Stimulated activated CD4-positive, alpha-beta T cell treated with anti-CD3 and anti-CD28 coated beads, Interleukin-2, amount 100 ng/mL, for 4 hours (primary cell): ENCODE measurements around the gene XPNPEP2.
A peak's percentile ranks its signal among the peaks of the same experiment; 100 is the strongest.

Experiments used
- DNase-seq: peaks from one replicate; pipeline ENCODE4 v3.0.0-alpha.2; 2020; ENCODE audit warnings: low read depth

The XPNPEP2 gene

DNA sequence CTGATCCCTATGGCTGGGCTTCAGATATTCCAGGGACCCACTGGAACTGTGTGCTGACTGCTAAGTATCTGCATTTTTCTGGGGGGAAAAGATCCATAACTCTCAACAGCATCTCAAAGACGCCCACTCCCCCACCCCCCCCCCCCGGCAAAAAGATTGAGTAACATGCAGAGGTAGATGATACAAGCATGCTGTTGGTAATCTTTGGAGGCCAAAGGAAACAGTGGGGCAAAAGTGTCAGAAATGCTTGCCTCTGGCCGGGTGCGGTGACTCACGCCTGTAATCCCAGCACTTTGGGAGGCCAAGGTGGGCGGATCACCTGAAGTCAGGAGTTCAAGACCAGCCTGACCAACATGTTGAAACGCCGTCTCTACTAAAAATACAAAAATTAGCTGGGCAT, 12.2 kb downstream of the XPNPEP2 start:
- no peak for DNase-seq

DNA sequence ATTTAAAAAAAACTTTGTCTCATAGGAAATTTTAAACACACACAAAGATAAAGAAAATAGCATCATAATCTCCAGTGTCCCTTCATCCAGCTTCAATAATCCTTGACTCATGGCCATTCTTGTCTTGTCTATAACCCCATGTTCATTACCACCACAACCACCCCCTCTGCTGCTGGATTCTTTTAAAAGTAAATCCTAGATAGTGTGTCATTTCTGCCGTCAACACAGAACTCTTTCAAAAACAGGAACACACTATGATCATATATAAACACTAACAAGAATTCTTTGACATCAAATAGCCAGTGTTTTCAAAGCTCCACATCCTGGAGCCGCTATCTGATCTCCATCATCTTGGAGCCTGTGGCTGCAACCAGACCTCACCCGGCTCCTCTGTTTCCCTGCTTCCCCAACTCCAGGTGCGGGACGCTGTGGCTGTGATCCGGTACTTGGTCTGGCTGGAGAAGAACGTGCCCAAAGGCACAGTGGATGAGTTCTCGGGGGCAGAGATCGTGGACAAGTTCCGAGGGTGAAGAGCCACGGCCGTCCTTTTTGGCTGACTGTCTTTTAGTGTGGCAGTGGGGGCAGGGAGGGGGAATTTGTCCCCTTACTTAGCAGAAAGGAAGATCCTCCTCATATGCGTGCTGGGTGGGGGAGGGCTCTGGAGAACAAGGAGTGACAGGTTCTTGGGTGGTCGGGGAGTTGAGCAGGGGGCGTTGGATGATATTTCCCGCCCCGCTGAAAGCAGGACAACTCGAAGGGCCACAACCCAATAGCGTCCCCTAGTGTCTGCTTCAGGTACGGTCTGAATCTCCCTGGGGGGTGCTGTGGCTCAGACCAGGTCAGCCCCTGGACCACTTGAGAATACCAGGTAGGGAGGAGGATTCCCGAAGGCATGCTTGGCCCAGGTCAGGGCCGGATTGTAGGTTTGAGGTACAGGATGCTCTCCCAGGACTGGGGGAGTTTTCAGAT, 15.6 kb downstream of the XPNPEP2 start:
- no peak for DNase-seq

DNA sequence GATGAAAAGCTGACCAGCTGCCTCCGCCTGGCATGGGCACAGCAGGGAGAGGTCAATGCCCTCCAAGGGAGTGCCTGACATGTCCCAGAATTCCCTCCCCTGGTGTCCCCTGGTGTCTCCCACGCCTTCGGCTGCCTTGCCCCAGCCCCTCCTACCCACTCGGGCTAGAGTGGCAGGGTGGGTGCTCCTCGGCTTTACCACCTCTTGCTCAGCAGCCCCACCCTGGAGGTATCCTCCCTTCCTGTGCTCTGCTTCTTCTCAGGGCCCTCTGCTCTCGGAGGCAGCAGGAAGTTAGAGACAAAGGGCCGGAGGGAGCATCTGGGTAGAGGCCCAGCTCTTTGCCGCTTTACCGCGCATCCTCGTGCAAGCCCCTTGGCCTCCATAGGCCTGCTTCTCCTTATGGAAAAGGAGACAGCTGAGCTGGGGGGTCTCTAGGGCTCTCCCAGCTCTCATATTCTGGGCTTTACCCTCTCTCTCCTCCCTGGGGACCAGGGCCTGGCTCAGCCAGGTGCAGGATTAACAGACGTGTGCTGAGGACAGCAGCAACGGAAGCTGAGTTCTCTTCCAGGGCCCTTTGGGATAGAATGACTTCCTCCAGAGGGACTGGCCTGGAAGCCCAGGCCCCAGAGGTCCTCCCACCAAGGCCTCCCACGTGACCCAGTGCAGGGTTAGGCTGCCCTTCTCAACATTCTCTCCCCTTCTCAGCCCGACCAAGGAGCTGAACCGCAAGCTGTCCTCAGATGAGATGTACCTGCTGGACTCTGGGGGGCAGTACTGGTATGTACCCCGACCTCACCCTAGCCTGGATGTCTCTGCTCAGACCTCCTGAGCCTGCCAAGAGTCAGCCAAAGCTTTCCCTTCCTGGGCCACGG, 17.2 kb downstream of the XPNPEP2 start:
- DNase-seq, result no peak

DNA sequence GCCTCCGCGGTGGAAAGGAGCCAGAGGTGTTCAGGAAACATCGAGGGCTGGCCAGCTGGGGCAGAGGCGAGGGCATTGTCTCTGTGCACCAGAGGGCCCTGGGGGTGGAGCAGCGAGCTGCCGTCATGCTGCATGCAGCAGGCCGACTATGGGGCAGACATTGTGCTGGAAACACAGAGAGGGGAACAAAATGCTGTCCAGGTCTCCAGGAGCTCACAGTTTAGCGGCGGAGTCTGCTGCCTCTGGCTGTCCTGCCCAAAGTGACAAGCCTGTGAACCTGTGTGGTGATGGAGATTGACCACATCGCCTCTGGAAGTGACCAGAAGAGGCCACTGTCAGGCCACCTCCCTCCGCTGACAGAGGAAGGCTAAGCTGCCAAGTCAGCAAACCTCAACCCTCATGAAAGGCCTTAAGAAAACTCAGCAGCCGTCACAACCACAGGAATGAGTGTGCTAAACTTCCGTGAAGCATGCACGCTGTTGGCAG, 20.8 kb downstream of the XPNPEP2 start:
- DNase-seq, result peak; percentile 33

DNA sequence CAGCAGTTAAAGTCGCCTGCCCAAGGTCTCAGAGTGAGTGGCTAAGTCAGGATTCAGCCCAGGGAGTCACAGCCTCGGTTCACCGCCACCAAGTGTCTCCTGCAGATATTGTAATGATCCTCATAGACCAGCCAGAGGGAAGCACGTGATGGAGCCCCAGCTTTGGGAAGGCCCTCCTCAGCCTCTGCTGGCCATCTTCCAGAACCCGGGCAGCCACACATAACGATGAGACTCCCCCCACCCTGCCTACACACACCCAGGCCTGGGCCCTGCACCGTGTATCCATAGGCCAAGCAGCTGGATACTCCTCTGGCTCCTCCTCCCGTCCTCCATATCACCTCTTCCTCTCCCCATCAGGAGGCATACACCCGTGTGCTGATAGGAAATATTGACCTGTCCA, 21.4 kb downstream of the XPNPEP2 start:
- no peak for DNase-seq

DNA sequence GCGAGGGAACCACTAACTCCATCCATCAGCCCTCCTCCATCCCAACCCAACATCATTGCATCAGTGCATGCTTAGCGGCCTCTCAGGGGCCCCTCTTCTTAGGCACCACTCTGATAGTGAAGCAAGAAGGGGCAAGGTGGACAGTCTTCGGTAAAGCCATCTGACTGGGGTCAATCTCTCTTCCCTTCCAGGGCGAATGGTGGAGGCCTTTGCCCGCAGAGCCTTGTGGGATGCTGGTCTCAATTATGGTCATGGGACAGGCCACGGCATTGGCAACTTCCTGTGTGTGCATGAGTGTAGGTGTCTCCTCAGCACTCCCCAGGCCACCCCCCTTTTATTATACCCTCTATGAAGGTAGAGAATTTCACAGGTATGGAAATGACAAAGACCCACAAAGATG, 22.2 kb downstream of the XPNPEP2 start:
- DNase-seq, result no peak

DNA sequence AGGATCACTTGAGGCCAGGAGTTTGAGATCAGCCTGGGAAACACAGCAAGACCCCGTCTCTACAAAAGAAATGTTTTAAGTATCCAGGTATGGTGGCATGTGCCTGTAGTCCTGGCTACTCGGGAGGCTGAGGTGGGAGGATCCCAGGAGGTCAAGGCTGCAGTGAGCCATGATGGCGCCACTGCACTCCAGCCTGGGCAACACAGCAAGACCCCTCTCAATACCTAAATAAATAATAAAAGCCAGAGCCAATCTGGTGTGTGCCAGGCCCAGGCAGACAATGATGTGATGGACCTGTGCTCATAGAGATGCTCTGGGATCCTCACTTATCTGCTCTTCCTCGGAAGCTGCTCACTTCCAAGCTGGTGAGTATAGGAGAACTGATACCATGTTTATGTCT, 22.8 kb downstream of the XPNPEP2 start:
- no peak for DNase-seq

DNA sequence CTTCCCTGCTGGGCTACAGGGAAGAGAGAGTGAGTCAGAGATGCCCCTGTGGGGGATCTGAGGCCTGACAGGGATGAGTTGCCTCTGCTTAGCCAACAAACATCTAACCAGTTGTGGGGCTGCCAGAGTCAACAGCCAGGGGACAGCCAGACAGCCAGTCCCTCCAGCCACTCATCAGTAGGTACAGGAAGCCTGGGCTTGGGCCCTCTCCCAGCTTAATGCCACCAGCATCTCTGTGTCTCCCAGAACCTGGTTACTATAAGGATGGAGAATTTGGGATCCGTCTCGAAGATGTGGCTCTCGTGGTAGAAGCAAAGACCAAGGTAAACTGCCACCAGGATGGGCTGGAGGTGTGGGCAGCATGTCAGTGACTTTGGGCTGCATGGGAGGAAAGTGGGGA, 23.7 kb downstream of the XPNPEP2 start:
- no peak for DNase-seq

DNA sequence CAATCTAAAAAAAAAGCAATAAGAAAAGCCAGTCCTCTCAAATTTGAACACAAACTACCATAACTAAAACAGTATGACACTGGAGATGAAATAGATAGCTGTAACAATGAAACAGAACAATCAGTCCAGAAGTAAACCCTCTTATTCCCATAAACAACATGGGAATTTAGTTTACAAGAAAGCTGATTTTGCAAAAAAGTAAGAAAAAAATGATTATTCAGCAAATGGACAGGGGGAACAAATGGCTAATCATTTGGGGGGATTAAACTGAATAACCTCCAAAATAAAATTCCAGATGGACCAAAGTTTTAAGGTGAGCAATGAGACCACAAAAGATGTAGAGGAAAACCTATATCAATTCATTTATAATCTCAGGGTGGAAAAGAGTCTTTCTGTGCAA, 24.9 kb downstream of the XPNPEP2 start:
- DNase-seq, result no peak

DNA sequence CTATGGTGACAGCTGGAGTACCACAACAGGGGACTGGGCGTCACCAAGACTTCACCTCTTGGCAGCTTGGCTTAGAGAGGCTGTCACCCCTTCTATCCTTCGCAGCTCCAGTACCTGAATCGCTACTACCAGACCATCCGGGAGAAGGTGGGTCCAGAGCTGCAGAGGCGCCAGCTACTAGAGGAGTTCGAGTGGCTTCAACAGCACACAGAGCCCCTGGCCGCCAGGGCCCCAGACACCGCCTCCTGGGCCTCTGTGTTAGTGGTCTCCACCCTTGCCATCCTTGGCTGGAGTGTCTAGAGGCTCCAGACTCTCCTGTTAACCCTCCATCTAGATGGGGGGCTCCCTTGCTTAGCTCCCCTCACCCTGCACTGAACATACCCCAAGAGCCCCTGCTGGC, 29.4 kb downstream of the XPNPEP2 start:
- no peak for DNase-seq

DNA sequence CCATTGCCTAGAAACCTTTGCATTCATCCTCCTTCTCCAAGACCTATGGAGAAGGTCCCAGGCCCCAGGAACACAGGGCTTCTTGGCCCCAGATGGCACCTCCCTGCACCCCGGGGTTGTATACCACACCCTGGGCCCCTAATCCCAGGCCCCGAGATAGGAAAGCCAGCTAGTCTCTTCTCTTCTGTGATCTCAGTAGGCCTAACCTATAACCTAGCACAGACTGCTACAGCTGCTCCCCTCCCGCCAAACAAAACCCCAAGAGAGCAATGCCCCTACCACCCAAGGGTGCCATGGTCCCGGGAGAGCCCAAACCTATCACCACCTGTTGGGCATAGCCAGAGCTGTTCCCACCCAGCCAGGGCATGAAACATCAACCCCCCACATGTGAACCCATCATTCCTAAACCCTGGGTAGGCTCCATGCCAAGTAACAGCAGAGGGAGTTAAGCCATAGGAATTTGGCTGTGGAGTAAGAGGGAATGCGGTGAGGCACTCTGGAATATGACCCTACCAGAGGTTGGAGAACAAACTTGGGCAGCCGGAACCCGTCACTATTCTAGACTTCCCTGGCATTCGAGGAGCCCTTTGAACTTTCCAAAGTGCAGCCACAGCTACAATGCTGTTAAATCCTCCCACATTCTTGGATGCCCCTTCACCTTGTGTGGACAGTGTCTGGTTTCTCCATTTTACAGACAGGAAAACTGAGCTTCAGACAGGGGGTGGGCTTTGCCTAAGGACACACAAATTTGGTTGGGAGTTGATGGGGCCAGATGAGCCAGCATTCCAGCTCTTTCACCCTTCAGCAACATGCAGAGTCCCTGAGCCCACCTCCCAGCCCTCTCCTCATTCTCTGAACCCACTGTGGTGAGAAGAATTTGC, 30.0 kb downstream of the XPNPEP2 start:
- no peak for DNase-seq

DNA sequence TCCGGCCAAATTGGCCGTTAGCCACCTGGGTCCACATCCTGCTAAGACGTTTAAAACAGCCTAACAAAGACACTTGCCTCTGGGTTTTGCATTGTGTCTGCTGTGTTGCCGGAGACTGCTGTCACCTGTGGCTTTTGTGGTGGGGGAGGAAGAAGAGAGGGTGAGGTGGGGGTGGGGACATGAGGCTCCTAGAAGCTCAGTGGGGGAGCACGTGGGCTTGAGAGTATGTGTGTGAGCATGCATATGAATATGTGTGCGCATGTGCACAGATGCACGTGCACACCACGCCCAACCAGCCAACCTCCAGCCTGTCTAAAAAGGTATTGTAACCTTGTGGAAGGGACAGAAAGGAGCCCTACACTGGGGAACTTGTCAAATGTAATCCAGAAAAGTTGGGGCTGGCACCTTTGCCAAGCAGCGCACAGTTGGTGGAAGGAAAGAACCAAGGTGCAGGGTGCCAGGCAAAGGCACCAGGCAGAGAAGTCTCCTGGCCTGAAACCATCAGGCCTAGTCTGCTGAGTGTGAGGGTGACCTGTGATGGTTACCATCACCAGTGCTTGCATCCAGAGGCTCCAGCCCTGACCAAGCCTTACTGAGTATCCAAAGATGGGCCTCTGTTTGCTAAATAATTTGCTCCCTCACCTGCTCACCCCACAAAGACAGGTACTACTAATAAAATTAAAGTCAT, 30.8 kb downstream of the XPNPEP2 start:
- DNase-seq, result peak; percentile 71

DNA sequence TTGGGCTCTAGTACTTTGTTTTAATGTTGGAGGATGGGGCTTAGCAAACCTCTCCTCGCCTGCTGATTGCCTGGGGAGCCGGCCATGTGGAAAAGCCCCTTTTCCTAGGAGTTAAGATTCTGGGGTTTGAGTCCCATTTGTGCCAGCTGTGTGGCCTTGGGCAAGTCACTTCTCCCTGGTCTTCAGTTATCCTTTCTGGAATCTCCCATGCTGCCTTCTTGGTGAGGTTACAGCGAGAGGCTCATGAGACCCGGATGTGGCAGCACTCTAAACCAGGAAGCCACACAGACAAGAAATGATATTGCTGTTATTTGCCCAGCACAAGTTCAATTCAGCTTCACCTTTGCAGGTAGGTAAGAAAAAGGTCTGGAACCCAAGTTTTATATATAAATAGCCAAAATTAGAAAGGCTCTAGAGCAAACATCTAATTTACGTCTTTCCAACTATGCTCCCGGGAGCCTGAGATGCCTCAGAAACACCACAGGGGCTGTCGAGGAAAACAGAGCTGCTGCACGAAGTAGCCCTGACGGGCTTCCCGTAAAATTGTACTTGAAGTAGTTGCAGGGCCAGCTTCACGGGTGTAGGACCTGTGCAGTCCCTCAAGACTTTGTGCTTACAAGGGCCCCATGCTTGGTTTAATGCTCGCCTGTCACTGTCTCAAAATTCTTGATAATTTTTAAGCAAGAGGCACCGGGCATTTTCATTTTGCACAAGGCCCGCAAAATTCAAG, 32.7 kb downstream of the XPNPEP2 start:
- DNase-seq, result no peak

DNA sequence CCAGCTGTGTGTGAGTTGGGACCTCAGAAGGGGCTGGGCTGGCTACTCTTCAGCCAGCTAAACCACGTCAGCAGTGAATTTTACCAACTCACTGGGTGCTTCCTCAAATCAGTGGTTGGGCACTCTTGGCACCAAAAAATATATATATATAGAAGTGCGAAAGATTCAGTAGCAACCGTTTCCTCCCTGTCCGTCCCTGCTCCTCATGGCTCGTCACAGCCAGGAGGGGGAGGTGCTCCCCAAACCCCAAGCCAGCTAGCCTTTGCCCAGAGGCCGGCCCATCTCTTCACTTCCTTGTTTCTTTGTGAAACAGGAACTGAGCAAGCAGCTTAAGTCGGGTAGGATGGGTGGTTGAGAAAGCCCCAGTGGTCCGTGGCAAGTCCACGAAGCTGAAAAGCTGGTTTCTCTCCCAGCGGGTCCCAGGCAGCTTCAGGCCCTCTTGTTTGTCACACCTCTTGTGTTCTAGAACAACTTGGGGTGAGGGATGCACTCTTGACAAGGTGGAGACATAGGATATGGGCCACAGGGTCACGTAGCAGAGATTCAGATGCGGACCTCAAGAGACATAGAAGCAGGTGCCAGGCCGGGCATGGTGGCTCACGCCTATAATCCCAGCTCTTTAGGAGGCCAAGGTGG, 34.1 kb downstream of the XPNPEP2 start:
- DNase-seq, result no peak

DNA sequence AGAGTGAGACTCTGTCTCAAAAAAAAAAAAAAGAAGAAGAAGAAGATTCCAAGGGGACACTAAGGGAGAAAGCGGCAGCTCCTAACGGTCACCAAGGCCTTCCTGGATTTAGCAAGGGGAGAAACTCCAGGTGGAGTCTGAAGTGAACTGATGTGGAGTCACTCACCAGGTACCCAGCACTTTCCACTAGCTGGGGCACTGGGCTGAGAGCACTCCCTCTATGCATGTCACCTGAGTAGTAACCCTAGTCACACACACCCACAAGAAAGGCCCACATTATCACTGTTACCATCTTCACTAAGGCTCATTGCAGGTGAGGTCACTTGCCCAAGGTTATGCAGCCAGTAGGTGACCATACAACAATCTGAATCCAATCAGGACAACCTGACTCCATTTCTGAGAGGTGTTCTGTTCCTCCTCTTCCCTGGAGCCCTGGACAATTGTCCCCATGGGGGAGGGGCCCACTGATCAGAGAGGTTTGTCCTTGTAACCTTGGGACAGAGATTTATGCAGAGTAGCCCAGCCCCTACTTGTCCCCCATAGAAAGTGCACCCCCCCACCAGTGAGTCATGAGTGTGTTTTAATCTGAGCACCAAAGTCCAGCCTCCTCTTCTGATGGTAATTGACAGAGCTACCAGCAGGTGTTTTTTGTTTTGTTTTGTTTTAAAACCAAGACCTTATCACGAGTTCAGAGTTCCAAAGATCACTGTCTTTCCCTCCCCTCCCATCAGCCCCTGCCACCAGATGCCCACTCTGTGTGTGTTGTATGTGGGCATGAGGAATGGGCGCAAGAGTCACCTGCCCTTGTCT, 35.1 kb downstream of the XPNPEP2 start:
- DNase-seq, result no peak

DNA sequence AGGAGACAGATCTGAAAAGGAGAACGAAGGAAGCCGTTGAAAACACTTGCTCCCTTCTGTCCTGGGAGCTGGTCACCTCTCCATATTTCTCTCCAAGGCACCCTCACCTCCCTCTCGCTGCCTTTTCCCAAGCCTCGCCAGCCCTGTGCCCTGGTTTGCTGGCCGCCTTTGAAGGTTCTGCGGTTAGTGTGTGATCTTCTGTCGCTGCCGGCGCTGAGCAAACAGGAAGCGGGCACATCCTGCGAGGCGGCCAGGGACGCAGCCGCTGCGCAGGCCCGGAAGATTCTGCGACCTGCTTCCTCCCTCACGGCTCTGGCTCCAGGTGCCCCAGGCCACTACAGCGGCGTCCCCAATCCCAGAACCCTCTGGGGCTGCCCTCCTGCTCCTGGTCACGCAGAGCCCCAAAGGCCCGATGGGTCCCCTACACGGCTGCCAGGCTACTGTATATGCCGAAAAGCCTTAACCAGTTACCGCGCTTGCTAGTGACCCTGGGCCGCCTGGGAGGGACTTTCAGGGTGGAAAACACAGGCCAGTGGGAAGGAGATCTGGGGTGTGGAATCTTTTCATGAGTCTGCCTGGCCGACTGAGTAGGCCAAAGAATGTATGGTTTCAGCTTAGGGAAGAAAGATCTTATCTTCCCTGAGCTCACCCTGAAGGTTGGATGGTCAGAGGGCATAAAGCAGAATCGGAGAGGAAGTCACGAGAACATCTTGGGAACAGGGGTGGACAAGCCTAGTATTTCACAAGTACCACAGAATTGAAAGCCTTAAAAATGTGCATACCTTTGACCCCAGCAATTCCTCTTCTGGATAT, 38.6 kb downstream of the XPNPEP2 start:
- peak; percentile 45 for DNase-seq

DNA sequence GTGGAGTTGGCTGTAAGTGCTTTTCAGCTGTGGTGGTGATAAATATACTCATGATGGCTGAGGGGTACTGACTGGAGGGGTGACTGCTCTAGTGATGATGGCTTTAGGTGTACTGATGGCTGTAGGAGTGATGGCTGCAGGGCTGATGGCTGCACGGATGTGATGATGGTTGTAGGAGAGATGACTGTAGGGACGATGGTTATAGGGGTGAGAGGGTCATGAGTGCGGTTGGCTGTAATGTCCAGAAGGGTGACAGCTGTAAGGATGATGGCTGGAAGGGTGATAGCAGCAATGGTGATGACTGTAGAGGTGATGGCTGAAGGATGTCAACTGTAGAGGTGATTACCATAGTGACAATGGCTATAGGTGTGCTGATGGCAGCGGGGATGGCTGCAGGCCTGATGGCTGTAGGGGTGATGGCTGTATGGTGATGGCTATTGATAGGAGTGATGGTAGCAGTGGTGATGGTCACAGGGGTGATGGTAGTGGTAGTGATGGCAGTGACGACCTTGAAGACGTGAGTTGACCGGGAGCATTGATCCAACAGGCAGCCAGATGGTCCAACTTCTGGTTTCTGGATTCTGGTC, 40.4 kb downstream of the XPNPEP2 start:
- no peak for DNase-seq

DNA sequence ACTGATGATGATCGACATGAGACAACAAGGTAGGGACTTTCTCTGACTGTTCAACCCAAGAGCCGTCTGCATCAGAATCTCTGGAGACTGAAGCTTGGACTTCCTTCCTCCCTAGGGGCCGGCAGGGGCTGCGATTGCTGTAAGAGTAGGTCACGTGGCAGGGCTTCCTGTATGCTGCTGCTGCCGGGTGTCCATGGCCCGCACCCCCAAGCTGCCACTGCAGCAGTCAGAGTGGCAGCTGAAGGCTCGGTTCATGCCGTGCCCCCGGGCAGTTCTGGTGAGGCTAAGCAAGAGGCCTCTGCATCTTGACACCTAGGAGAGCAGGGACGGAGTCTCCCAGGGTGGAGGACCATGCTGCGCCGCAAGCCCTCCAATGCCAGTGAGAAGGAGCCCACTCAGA, 41.0 kb downstream of the XPNPEP2 start, which contains the start of gene SASH3:
Gene SASH3 (plus strand): TSS at position 203 of the 400 bp plus-strand sequence. CDS start 149 bp downstream, at position 352.
- no peak for DNase-seq
